ENCODE measurements around the gene IGLON5. TPM values are rescaled to one million over a fixed set of nuclear protein-coding genes. Genes with fewer than 3 reads are reported as not detected.

The IGLON5 gene
- 0.04 TPM for polyA plus RNA-seq (2012; ENCODE audit: low read depth, missing spikeins)

DNA sequence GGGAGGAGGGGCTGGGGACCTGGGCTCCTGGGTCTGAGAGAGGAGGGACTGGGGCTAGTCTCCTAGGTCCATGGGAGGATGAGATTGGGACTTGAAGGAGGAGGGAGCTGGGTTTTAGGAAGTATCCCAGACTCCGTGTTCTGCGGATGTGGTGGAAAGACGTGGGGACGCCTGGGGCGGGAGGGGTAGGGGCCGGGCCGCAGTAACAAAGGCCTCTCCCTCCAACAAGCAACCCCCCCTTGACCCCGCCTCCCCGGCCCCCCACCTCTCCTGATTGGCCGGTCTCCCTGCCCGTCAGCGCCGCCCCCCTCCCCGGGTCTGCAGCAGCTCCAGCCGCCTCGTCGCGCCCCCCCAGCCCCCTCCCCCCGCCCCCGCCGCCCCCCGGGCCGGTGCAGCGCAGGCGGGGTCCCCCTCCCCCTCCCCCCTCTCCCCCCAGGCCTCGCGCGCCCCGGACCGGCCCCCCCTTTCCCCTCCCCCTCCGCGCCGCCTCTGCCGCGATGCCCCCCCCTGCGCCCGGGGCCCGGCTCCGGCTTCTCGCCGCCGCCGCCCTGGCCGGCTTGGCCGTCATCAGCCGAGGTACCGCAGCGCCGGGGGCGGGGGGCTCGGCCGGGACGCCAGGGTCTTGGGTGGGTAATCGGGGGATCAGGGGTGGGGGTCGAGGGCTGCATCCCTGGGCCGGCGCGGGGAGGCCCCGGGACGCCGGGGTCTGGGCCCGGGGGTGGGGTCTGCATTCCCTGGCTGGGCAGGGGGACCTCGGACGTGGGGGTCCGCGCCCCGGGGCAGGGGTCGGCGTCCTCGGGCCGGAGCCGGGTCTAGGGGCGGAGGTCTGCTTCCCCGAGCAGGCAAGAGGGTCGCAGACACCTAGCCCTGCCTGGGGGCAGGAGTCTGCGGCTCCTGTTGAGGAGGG is at the start of gene IGLON5:
Gene IGLON5 (plus strand): TSS at position 294 of the 907 bp plus-strand sequence. CDS start 204 bp downstream, at position 498.
- no peak for FAIRE-seq
- TF ChIP-seq POU2F2 (IDR thresholded peaks at IDR 0.05; ENCODE audit: low read depth, low read length) (no peak), TAF1 (IDR thresholded peaks at IDR 0.05; ENCODE audit: low read depth, low read length) (no peak), SPI1 (IDR thresholded peaks at IDR 0.05; ENCODE audit: low read depth, low read length) (no peak), PAX5 (IDR thresholded peaks at IDR 0.05; ENCODE audit: insufficient read depth, low read length, severe bottlenecking) (no peak), POLR2A (IDR thresholded peaks at IDR 0.05; ENCODE audit: low read depth, low read length) (no peak), POLR2AphosphoS5 (IDR thresholded peaks at IDR 0.05; ENCODE audit: low read depth, low read length) (no peak)
- DNase-seq (ENCODE audit: insufficient read length, low spot score): no peak

DNA sequence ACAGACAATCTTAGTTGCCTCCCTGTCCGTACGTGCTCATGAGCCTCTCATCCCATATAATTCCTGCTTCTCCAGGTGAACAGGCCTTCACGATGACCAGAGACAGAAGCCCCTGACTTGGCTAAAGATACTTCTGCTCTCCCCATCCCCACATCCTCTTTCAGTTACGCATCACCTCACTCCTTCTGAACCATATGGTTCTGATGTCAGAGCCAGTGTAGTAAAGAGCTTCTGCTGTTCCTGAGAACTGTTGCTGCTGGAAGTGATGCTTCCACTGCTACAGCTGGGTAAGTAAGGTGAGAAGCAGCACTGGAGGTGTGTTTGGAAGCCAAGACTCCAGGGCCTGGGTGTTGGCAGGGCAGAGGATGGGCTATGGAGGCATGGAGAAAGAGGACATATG is 47.6 kb upstream of the IGLON5 start:
- FAIRE-seq (no peak), DNase-seq (ENCODE audit: insufficient read length, low spot score) (no peak)

DNA sequence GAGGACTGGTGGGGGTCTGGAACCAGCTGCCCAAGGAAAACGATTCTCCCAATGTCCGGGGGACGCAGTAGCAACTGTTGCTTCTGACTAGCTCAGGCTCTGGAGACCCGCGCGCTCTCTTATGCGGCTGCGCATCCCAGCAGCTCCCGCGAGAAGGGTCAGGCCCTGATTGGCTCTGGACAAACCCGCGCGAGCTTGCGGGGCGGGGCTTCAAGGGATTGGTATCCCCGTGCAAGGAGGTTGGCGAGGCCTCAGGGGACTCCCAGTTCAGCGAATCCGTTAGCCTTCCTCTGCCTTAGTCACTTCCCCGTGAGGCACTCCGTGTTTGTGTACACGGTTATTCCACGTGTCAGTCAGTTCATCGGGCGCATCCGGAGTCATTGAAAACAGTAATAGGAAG is 40.4 kb upstream of the IGLON5 start:
- no peak for TF ChIP-seq POLR2A (IDR thresholded peaks at IDR 0.05; ENCODE audit: low read depth, low read length)
- no peak for TF ChIP-seq SPI1 (IDR thresholded peaks at IDR 0.05; ENCODE audit: low read depth, low read length)
- TF ChIP-seq POU2F2 (IDR thresholded peaks at IDR 0.05; ENCODE audit: low read depth, low read length): no peak
- no peak for TF ChIP-seq PAX5 (IDR thresholded peaks at IDR 0.05; ENCODE audit: insufficient read depth, low read length, severe bottlenecking)
- TF ChIP-seq TAF1 (IDR thresholded peaks at IDR 0.05; ENCODE audit: low read depth, low read length): no peak
- TF ChIP-seq POLR2AphosphoS5 (IDR thresholded peaks at IDR 0.05; ENCODE audit: low read depth, low read length): no peak
- FAIRE-seq (no peak), DNase-seq (ENCODE audit: insufficient read length, low spot score) (no peak)

More for the DNA sequence above, 47.6 kb upstream of the IGLON5 start:
- no peak for TF ChIP-seq PAX5 (IDR thresholded peaks at IDR 0.05; ENCODE audit: insufficient read depth, low read length, severe bottlenecking)
- TF ChIP-seq POLR2A (IDR thresholded peaks at IDR 0.05; ENCODE audit: low read depth, low read length): no peak
- no peak for TF ChIP-seq POU2F2 (IDR thresholded peaks at IDR 0.05; ENCODE audit: low read depth, low read length)
- TF ChIP-seq SPI1 (IDR thresholded peaks at IDR 0.05; ENCODE audit: low read depth, low read length): peak; percentile 42; the same call in 1 of the 2 replicates

DNA sequence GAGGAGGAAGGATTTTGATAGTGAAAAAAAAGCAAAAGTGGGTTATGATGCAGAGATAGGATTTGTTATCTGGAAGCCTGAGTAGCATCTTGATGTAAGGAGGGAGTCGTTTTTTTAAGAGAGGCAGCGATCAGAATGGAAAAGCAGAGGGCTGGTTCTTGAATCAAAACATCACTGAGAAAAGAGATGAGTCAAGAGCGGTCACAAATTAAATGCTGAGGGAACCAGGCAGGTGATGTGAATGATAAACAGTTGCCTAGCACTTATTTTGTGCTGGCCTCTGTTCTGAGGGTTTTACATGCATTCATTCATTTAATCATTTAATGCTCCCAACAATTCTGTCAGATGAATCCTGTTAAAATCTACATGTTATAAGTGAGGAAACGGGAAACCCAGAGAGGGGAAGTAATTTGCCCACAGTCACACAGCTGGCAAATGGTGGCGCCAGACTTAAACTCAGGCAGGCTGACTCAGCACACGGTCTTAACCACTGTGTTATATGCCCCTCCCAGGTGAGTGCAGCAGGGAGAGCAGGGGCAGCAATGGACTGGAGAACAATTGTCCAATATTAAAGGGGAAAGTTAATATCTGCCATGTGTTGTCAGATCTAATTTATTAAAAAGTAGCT is 39.1 kb upstream of the IGLON5 start:
- TF ChIP-seq POLR2AphosphoS5 (IDR thresholded peaks at IDR 0.05; ENCODE audit: low read depth, low read length) (no peak), SPI1 (IDR thresholded peaks at IDR 0.05; ENCODE audit: low read depth, low read length) (no peak), POU2F2 (IDR thresholded peaks at IDR 0.05; ENCODE audit: low read depth, low read length) (no peak), PAX5 (IDR thresholded peaks at IDR 0.05; ENCODE audit: insufficient read depth, low read length, severe bottlenecking) (no peak), POLR2A (IDR thresholded peaks at IDR 0.05; ENCODE audit: low read depth, low read length) (no peak), TAF1 (IDR thresholded peaks at IDR 0.05; ENCODE audit: low read depth, low read length) (no peak)
- DNase-seq (ENCODE audit: insufficient read length, low spot score) (no peak), FAIRE-seq (no peak)

DNA sequence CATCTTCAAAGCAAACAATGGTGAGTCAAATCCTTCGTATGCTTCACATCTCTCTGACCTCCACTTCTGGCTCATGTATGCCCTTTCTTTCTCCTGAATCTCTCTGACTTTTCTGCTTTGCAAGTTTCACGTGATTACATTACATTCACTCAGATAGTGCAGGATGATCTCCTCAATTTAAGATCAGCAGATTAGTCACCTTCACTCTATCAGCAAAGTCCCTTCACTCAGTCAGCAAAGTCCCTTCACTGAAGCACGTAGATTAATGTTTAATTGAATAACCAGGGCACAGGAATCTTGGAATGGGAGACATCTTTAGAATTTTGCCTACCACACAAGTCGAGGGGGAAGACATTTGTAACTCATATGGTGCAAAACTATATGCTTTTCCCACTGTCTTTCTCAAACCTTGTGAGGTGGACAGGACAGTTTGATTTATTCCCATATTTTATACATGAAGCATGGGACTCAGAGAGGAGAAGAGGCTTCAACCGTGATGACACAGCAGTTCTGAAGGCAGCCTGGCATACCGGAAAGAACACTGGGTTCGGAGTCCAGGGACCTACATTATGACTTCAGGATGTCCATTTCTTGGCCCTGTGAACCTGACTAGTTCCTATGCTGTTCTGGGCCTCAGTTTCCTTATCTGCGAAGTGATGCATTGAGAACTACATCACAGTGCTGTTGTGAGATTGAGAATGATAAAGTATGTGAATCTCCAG is 37.2 kb upstream of the IGLON5 start:
- no peak for TF ChIP-seq TAF1 (IDR thresholded peaks at IDR 0.05; ENCODE audit: low read depth, low read length)
- no peak for TF ChIP-seq POU2F2 (IDR thresholded peaks at IDR 0.05; ENCODE audit: low read depth, low read length)
- TF ChIP-seq PAX5 (IDR thresholded peaks at IDR 0.05; ENCODE audit: insufficient read depth, low read length, severe bottlenecking): no peak
- no peak for TF ChIP-seq POLR2AphosphoS5 (IDR thresholded peaks at IDR 0.05; ENCODE audit: low read depth, low read length)
- DNase-seq (ENCODE audit: insufficient read length, low spot score) (no peak), FAIRE-seq (no peak)

DNA sequence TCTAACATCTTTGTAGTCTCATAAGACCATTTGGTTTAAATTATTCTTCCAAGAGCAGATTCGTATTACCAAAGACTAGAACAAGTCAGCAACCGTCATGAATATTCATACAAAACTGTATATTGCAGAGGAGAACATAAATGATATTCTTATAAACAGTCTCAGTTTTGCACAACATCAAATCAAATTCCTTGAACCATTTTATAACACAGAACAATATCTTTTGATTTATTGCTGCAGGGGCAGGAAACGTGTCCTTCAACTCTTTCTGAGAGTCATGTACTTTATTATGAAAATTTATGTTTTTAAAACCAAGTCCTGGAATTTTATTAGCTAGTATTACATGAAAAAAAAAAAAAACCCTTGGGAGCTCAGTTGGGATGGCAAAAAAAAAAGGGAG is 34.3 kb upstream of the IGLON5 start:
- TF ChIP-seq PAX5 (IDR thresholded peaks at IDR 0.05; ENCODE audit: insufficient read depth, low read length, severe bottlenecking) (no peak), SPI1 (IDR thresholded peaks at IDR 0.05; ENCODE audit: low read depth, low read length) (no peak), POLR2AphosphoS5 (IDR thresholded peaks at IDR 0.05; ENCODE audit: low read depth, low read length) (no peak), TAF1 (IDR thresholded peaks at IDR 0.05; ENCODE audit: low read depth, low read length) (no peak), POLR2A (IDR thresholded peaks at IDR 0.05; ENCODE audit: low read depth, low read length) (no peak), POU2F2 (IDR thresholded peaks at IDR 0.05; ENCODE audit: low read depth, low read length) (no peak)
- FAIRE-seq (no peak), DNase-seq (ENCODE audit: insufficient read length, low spot score) (no peak)

DNA sequence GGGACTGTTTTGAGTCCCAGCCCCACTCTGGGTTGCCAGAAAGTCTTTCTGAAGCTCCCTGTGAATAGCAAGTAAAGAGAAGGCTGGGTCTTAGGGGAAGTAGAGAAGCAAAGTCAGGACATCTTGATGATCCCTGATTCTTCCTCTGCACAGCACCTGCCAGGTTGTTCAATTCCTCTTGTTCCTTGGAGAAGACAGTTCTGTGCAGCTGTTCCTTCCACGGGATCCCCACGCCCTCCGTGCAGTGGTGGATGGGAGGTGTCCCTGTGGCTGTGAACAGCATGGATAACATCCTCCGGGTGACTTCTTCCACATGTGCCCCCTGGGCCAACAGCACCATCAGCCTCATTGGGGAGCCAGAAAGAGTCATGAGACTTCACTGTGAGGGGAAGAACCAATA is 29.1 kb upstream of the IGLON5 start:
- FAIRE-seq (no peak), DNase-seq (ENCODE audit: insufficient read length, low spot score) (no peak)
- TF ChIP-seq SPI1 (IDR thresholded peaks at IDR 0.05; ENCODE audit: low read depth, low read length) (no peak), TAF1 (IDR thresholded peaks at IDR 0.05; ENCODE audit: low read depth, low read length) (no peak), POU2F2 (IDR thresholded peaks at IDR 0.05; ENCODE audit: low read depth, low read length) (no peak), POLR2AphosphoS5 (IDR thresholded peaks at IDR 0.05; ENCODE audit: low read depth, low read length) (no peak), PAX5 (IDR thresholded peaks at IDR 0.05; ENCODE audit: insufficient read depth, low read length, severe bottlenecking) (no peak)

DNA sequence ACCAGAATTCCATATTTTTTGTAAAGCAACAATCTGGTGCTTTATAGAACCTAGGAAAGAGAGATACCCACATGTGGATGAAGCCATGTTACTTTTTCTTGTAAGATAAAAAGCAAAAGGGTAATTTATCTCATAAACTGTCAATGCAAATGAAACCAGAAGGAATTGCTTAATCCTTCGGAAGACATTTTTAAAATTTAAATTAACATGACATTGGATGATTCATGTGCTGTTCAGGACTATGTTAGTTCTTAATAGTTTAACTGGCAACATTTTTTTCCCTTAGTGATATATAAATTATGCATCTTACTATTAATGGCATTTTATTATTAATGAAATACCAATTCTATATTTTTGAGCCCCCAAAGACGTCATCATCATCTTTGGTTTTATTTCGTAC is 25.8 kb upstream of the IGLON5 start:
- DNase-seq (ENCODE audit: insufficient read length, low spot score) (no peak), FAIRE-seq (no peak)
- TF ChIP-seq POLR2AphosphoS5 (IDR thresholded peaks at IDR 0.05; ENCODE audit: low read depth, low read length) (no peak), SPI1 (IDR thresholded peaks at IDR 0.05; ENCODE audit: low read depth, low read length) (no peak), POLR2A (IDR thresholded peaks at IDR 0.05; ENCODE audit: low read depth, low read length) (no peak), TAF1 (IDR thresholded peaks at IDR 0.05; ENCODE audit: low read depth, low read length) (no peak), PAX5 (IDR thresholded peaks at IDR 0.05; ENCODE audit: insufficient read depth, low read length, severe bottlenecking) (no peak), POU2F2 (IDR thresholded peaks at IDR 0.05; ENCODE audit: low read depth, low read length) (no peak)

DNA sequence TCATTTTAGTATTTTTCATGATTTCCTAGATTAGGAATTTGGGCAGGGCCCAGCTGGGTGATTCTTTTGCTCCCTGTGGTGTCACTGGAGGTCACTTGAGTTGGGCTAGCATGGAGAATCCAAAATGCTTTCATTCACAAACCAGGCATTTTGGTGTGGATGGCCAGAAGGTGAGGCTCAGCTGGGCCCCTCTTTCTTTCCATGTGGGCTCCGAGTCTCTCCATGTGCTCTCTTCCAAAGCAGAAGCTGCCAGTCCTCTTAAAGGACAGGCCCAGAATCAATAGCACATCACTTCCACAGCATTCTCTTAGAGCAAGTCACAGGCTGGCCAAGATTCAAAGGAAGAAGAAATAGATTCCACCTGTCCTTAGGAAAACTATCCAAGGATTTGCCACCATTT is 21.8 kb upstream of the IGLON5 start:
- TF ChIP-seq POU2F2 (IDR thresholded peaks at IDR 0.05; ENCODE audit: low read depth, low read length): no peak
- TF ChIP-seq PAX5 (IDR thresholded peaks at IDR 0.05; ENCODE audit: insufficient read depth, low read length, severe bottlenecking): no peak
- no peak for TF ChIP-seq POLR2A (IDR thresholded peaks at IDR 0.05; ENCODE audit: low read depth, low read length)
- TF ChIP-seq TAF1 (IDR thresholded peaks at IDR 0.05; ENCODE audit: low read depth, low read length): no peak
- TF ChIP-seq SPI1 (IDR thresholded peaks at IDR 0.05; ENCODE audit: low read depth, low read length): no peak
- FAIRE-seq (no peak), DNase-seq (ENCODE audit: insufficient read length, low spot score) (no peak)

All from GM12891 (cell line).